Measurements from ENCODE around the gene WDR20.

WDR20 gene

DNA sequence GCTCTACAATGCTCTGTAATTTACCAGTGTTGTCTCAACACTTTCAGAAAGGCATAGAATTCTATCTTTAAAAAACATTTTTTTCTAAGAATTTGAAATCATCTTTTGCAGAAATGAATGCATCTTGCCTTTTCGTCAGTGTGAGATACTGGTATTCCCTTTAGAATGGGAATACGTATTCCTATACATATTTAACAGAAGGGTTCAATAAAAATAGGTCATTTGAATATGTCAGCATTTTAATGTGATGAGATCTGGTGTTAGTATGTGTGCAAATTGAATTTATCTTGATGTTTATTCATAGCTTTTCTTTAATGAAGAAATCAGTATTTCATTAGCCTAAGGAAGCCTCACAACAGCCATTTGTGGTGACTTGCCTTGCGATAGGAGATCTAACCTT is 44.2 kb downstream of the WDR20 start:
- H4K8ac ChIP-seq (ENCODE audit: low read length): no peak overlapping the region
- H2AK5ac ChIP-seq (ENCODE audit: low read length, severe bottlenecking): no peak overlapping the region
- no peak for DNase-seq
- no peak overlapping the region for H2BK12ac ChIP-seq (ENCODE audit: low read length in 2 of 2)
- H3K9ac ChIP-seq (ENCODE audit: low read length): no peak overlapping the region
- H2AFZ ChIP-seq (ENCODE audit: low read depth, low read length): no peak overlapping the region
- H3K4me1 ChIP-seq (ENCODE audit: control insufficient read depth, insufficient read depth, low read depth, low read length): peaks cover 25% of the 10 kb centered on the region
- H3K36me3 ChIP-seq (ENCODE audit: control insufficient read depth in 1 of 2, insufficient read depth in 2 of 2, low read depth in 1 of 2, low read length in 2 of 2): peaks cover 0 to 3% of the 10 kb centered on the region in 2 experiments
- no peak overlapping the region for H3K4ac ChIP-seq (ENCODE audit: low read depth in 1 of 2, low read length in 2 of 2)
- no peaks in the 10 kb centered on the region for H3K27me3 ChIP-seq (ENCODE audit: control insufficient read depth in 1 of 2, insufficient read depth in 1 of 2, low read length in 2 of 2)
- no peak overlapping the region for H2BK5ac ChIP-seq (ENCODE audit: low read depth, low read length, poor library complexity, severe bottlenecking)
- 93% methylated on average over 3 of the region's 3 CpGs for WGBS
- H3K23ac ChIP-seq (ENCODE audit: low read length in 2 of 2): no peak overlapping the region
- no peak overlapping the region for H3K14ac ChIP-seq (ENCODE audit: low read length in 2 of 2)
- H3K9me3 ChIP-seq (ENCODE audit: control insufficient read depth, low read length): no peaks in the 10 kb centered on the region
- H3K4me2 ChIP-seq (ENCODE audit: low read length, poor library complexity, severe bottlenecking): no peak overlapping the region
- H2BK15ac ChIP-seq (ENCODE audit: low read depth, poor library complexity, severe bottlenecking): no peak overlapping the region
- no peak overlapping the region for H2BK120ac ChIP-seq (ENCODE audit: low read depth, low read length)
- H3K18ac ChIP-seq (ENCODE audit: low read depth in 1 of 2, low read length in 2 of 2): no peak overlapping the region
- H3K27ac ChIP-seq (ENCODE audit: low read length, poor library complexity, severe bottlenecking): no peak overlapping the region
- H4K91ac ChIP-seq (ENCODE audit: low read length): no peak overlapping the region
- no peak overlapping the region for H3K4me3 ChIP-seq (ENCODE audit: insufficient read depth in 1 of 2, low read depth in 1 of 2, low read length in 2 of 2)
- peaks cover 16% of the 10 kb centered on the region for H3K79me1 ChIP-seq (replicated peaks; ENCODE audit: low read length, poor library complexity, severe bottlenecking)

GRCh38 chr14:102184316-102185035 is 44.8 kb downstream of the WDR20 start:
- Histone ChIP-seq H3K36me3 (ENCODE audit: control insufficient read depth in 1 of 2, insufficient read depth in 2 of 2, low read depth in 1 of 2, low read length in 2 of 2) (peaks cover 0 to 3% of the 10 kb centered on the region in 2 experiments), H3K18ac (ENCODE audit: low read depth in 1 of 2, low read length in 2 of 2) (no peak overlapping the region), H3K27me3 (ENCODE audit: control insufficient read depth in 1 of 2, insufficient read depth in 1 of 2, low read length in 2 of 2) (no peaks in the 10 kb centered on the region), H2BK12ac (ENCODE audit: low read length in 2 of 2) (no peak overlapping the region), H2AFZ (ENCODE audit: low read depth, low read length) (no peak overlapping the region), H3K79me1 (replicated peaks; ENCODE audit: low read length, poor library complexity, severe bottlenecking) (peaks cover 16% of the 10 kb centered on the region), H4K91ac (ENCODE audit: low read length) (no peak overlapping the region), H3K4me1 (ENCODE audit: control insufficient read depth, insufficient read depth, low read depth, low read length) (peaks cover 25% of the 10 kb centered on the region), H3K4me2 (ENCODE audit: low read length, poor library complexity, severe bottlenecking) (no peak overlapping the region), H2BK120ac (ENCODE audit: low read depth, low read length) (no peak overlapping the region), H3K4ac (ENCODE audit: low read depth in 1 of 2, low read length in 2 of 2) (no peak overlapping the region), H4K8ac (ENCODE audit: low read length) (peak overlapping the region; percentile 27), H3K27ac (ENCODE audit: low read length, poor library complexity, severe bottlenecking) (no peak overlapping the region), H2AK5ac (ENCODE audit: low read length, severe bottlenecking) (peak overlapping the region; percentile 36), H3K9me3 (ENCODE audit: control insufficient read depth, low read length) (no peaks in the 10 kb centered on the region), H3K14ac (ENCODE audit: low read length in 2 of 2) (no peak overlapping the region), H2BK15ac (ENCODE audit: low read depth, poor library complexity, severe bottlenecking) (no peak overlapping the region), H3K4me3 (ENCODE audit: insufficient read depth in 1 of 2, low read depth in 1 of 2, low read length in 2 of 2) (no peak overlapping the region), H3K23ac (ENCODE audit: low read length in 2 of 2) (no peak overlapping the region), H2BK5ac (ENCODE audit: low read depth, low read length, poor library complexity, severe bottlenecking) (no peak overlapping the region), H3K9ac (ENCODE audit: low read length) (no peak overlapping the region)
- WGBS: 91% methylated on average over 14 of the region's 14 CpGs
- no peak for DNase-seq

DNA sequence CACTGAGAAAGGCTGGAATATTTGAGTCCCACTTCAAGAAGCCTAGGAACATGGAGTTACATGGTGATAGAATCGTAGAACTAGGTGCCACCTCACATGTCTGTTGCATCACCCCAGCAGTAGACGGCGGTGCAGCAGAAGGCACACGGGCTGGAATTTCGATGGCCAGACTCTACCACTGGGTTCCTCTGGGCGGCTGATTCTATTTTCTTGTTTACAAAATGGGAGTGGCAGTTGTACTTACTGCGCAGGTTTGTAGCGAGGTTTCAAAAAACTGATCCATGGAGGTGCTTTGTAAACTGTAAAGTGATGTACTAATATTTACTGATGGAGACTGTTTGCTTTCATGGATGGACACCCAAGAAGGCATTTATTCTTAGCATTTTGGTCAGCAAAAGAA is 45.7 kb downstream of the WDR20 start:
- DNase-seq: no peak
- Histone ChIP-seq H3K4me3 (ENCODE audit: insufficient read depth in 1 of 2, low read depth in 1 of 2, low read length in 2 of 2) (no peak overlapping the region), H3K23ac (ENCODE audit: low read length in 2 of 2) (peak overlapping the region in 1 of 2 experiments; percentile 64), H3K4me1 (ENCODE audit: control insufficient read depth, insufficient read depth, low read depth, low read length) (peaks cover 29% of the 10 kb centered on the region), H3K4ac (ENCODE audit: low read depth in 1 of 2, low read length in 2 of 2) (no peak overlapping the region), H3K27ac (ENCODE audit: low read length, poor library complexity, severe bottlenecking) (no peak overlapping the region), H3K4me2 (ENCODE audit: low read length, poor library complexity, severe bottlenecking) (no peak overlapping the region), H2AK5ac (ENCODE audit: low read length, severe bottlenecking) (peak overlapping the region; percentile 68), H3K27me3 (ENCODE audit: control insufficient read depth in 1 of 2, insufficient read depth in 1 of 2, low read length in 2 of 2) (no peaks in the 10 kb centered on the region), H2AFZ (ENCODE audit: low read depth, low read length) (no peak overlapping the region), H2BK120ac (ENCODE audit: low read depth, low read length) (no peak overlapping the region), H4K8ac (ENCODE audit: low read length) (no peak overlapping the region), H3K36me3 (ENCODE audit: control insufficient read depth in 1 of 2, insufficient read depth in 2 of 2, low read depth in 1 of 2, low read length in 2 of 2) (peaks cover 0 to 3% of the 10 kb centered on the region in 2 experiments), H3K79me1 (replicated peaks; ENCODE audit: low read length, poor library complexity, severe bottlenecking) (peaks cover 17% of the 10 kb centered on the region), H4K91ac (ENCODE audit: low read length) (no peak overlapping the region), H2BK12ac (ENCODE audit: low read length in 2 of 2) (no peak overlapping the region), H3K14ac (ENCODE audit: low read length in 2 of 2) (no peak overlapping the region), H3K9ac (ENCODE audit: low read length) (no peak overlapping the region), H3K18ac (ENCODE audit: low read depth in 1 of 2, low read length in 2 of 2) (no peak overlapping the region), H2BK15ac (ENCODE audit: low read depth, poor library complexity, severe bottlenecking) (no peak overlapping the region), H2BK5ac (ENCODE audit: low read depth, low read length, poor library complexity, severe bottlenecking) (no peak overlapping the region), H3K9me3 (ENCODE audit: control insufficient read depth, low read length) (no peaks in the 10 kb centered on the region)
- WGBS: 93% methylated on average over 8 of the region's 8 CpGs

- no peak overlapping the region for H2AFZ ChIP-seq (ENCODE audit: low read depth, low read length)
These were observed 47.3 kb downstream of the WDR20 start for GRCh38 chr14:102187044-102187443.

More at GRCh38 chr14:102187044-102187443, 47.3 kb downstream of the WDR20 start:
- no peak overlapping the region for H3K4ac ChIP-seq (ENCODE audit: low read depth in 1 of 2, low read length in 2 of 2)
- no peak overlapping the region for H3K14ac ChIP-seq (ENCODE audit: low read length in 2 of 2)
- no peak overlapping the region for H3K23ac ChIP-seq (ENCODE audit: low read length in 2 of 2)
- peak; percentile 87 for DNase-seq
- H3K4me3 ChIP-seq (ENCODE audit: insufficient read depth in 1 of 2, low read depth in 1 of 2, low read length in 2 of 2): peak overlapping the region in 1 of 2 experiments; percentile 68
- no peak overlapping the region for H3K4me2 ChIP-seq (ENCODE audit: low read length, poor library complexity, severe bottlenecking)
- H2BK5ac ChIP-seq (ENCODE audit: low read depth, low read length, poor library complexity, severe bottlenecking): no peak overlapping the region
- 35% methylated on average over 3 of the region's 3 CpGs for WGBS
- no peak overlapping the region for H2BK12ac ChIP-seq (ENCODE audit: low read length in 2 of 2)
- peak overlapping the region; percentile 63 for H3K9ac ChIP-seq (ENCODE audit: low read length)
- H3K9me3 ChIP-seq (ENCODE audit: control insufficient read depth, low read length): no peaks in the 10 kb centered on the region
- H4K91ac ChIP-seq (ENCODE audit: low read length): no peak overlapping the region
- H2BK120ac ChIP-seq (ENCODE audit: low read depth, low read length): no peak overlapping the region
- no peak overlapping the region for H4K8ac ChIP-seq (ENCODE audit: low read length)
- no peak overlapping the region for H3K18ac ChIP-seq (ENCODE audit: low read depth in 1 of 2, low read length in 2 of 2)
- H3K36me3 ChIP-seq (ENCODE audit: control insufficient read depth in 1 of 2, insufficient read depth in 2 of 2, low read depth in 1 of 2, low read length in 2 of 2): peaks cover 0 to 3% of the 10 kb centered on the region in 2 experiments
- peaks cover 21% of the 10 kb centered on the region for H3K79me1 ChIP-seq (replicated peaks; ENCODE audit: low read length, poor library complexity, severe bottlenecking)
- H2AK5ac ChIP-seq (ENCODE audit: low read length, severe bottlenecking): no peak overlapping the region
- no peak overlapping the region for H2BK15ac ChIP-seq (ENCODE audit: low read depth, poor library complexity, severe bottlenecking)
- no peaks in the 10 kb centered on the region for H3K27me3 ChIP-seq (ENCODE audit: control insufficient read depth in 1 of 2, insufficient read depth in 1 of 2, low read length in 2 of 2)
- peaks cover 33% of the 10 kb centered on the region for H3K4me1 ChIP-seq (ENCODE audit: control insufficient read depth, insufficient read depth, low read depth, low read length)
- peak overlapping the region; percentile 59 for H3K27ac ChIP-seq (ENCODE audit: low read length, poor library complexity, severe bottlenecking)
